ENCODE results near the gene HOXA5.

- TF ChIP-seq RFX5 (IDR thresholded peaks at IDR 0.05; ENCODE audit: borderline replicate concordance, low read depth, low read length) (no peak), CTCF (IDR thresholded peaks at IDR 0.05; ENCODE audit: control extremely low read depth in 1 of 3, insufficient read depth in 1 of 3, low read depth in 1 of 3, low read length in 3 of 3) (no peak), RAD21 (IDR thresholded peaks at IDR 0.05 in 1 of 2, conservative IDR thresholded peaks at IDR 0.05 in 1 of 2; ENCODE audit: low read depth in 2 of 2, low read length in 2 of 2) (no peak), HDAC6 (IDR thresholded peaks at IDR 0.05; ENCODE audit: low read depth, low read length) (no peak)
Measured at GRCh38 chr7:27188386-27189294, 45.2 kb upstream of the HOXA5 start.
